Renal pelvis (tissue), 4 donors: Measurements from ENCODE around the gene TMEM97. TPM values are rescaled to one million over a fixed set of nuclear protein-coding genes. Genes with fewer than 3 reads are reported as not detected.
A peak's percentile ranks its signal among the peaks of the same experiment; 100 is the strongest.
"Not testable (repeated sequence)": the region's sequence is repeated elsewhere in the genome, so short reads cannot be mapped to it uniquely, and the experiment has no call there.

Source experiments
- DNase-seq: peaks from one replicate; pipeline ENCODE4 v3.0.0-alpha.2; 2013
- polyA plus RNA-seq, 3 donors: library from polyadenylated mRNA; unstranded; fragments of 120-200 nt; gene quantifications; one replicate each; pipeline ENCODE4 v1.2.1, GENCODE V29; 2013; ENCODE audit not compliant: insufficient read length in 3 of 3

TMEM97 gene
- polyA plus RNA-seq, 3 donors: 53.6 to 62.3 (median 54.4) TPM

GRCh38 chr17:28335201-28335958 lies 16.4 kb downstream of the TMEM97 start, which contains the start of the genes IFT20 and TNFAIP1:
Gene IFT20, minus strand, starts transcription at chr17:28335472. Its CDS starts 3,487 bp downstream, at chr17:28331985.
Gene TNFAIP1, plus strand, starts transcription at chr17:28335761. Its CDS starts 3,761 bp downstream, at chr17:28339522.
- DNase-seq: peak; percentile 100

GRCh38 chr17:28335959-28336871 lies 17.2 kb downstream of the TMEM97 start:
- DNase-seq: peak; percentile 89

GRCh38 chr17:28338056-28338768 lies 19.2 kb downstream of the TMEM97 start:
- no peak for DNase-seq

DNA sequence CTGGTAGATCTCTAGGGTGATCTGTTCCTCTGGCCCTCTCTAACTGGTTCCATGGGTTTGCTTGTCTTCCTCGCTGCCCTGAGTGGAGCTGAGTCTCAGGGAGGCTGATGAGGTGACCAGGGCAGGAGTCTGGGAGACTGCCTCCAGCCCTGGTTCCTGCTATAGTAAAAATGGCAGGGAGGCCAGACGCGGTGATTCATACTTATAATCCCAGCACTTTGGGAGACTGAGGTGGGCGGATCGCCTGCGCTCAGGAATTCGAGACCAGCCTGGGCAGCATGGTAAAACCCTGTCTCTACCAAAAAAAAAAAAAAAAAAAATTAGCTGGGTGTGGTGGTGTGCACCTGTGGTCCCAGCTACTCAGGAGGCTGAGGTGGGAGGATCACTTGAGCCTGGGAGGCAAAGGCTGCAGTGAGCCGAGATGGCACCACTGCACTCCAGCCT lies 19.8 kb downstream of the TMEM97 start:
- not testable (repeated sequence) for DNase-seq

- no peak for DNase-seq
Observed at GRCh38 chr17:28339431-28339830, 20.4 kb downstream of the TMEM97 start.

DNA sequence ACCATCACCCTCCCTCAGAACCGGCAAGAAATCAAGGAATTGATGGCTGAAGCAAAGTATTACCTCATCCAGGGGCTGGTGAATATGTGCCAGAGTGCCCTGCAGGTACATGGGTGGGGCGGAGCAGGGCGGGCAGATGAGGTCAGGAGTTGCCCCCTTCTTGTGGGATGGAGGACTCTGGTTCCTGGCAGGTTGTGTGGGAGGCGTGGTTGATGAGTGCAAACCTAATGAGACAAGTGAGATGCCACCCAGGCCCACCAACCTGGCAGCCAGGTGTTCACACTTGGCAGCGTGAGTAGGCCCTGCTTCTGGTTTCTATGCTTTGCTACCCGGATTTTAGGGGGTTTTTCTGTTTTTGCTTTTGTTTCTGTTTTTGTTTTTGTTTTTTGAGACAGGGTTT lies 21.4 kb downstream of the TMEM97 start:
- DNase-seq: no peak

DNA sequence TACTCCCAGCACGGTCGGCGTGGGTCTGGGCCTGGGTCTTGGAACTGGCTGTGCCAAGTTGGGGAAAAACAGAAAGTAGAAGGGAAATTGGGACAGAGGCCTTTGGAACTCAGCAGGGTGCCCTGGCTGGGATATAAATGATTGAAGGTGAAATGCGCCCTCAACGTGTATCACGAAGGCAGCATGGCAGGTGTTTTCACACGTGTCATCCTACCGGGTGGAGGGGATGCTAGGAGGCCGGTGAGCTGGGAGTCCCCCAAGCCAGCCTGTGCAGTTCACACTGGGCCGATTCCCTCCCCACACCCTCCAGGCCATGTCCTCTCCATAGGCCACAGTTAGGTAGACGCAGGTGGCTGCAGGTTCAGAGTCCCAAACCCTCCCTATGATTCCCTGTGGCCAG lies 22.5 kb downstream of the TMEM97 start:
- DNase-seq: no peak

GRCh38 chr17:28342313-28342712 lies 23.3 kb downstream of the TMEM97 start:
- DNase-seq: no peak

- DNase-seq: no peak
Observed at GRCh38 chr17:28343491-28343932, 24.5 kb downstream of the TMEM97 start.

DNA sequence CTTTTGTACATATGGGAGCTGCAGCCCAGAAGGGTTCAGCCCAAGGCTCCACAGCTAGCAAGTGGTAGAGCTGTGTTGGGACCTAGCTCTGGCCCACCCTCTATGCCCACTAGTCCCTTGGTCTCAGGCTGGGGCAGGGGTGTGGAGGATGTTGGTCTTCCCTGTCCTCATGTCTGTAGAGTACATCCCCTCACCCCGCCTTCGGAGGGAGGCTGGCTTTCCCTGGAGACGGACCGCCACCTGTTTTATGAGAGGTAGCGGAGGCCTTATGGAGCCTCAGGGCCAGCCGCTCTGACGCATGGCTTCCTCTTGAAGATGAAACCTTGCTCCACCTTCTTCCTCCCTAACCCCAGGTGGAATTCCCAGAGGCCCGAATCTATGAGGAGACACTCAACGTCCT lies 25.0 kb downstream of the TMEM97 start:
- no peak for DNase-seq

GRCh38 chr17:28344435-28344901 lies 25.5 kb downstream of the TMEM97 start:
- DNase-seq: no peak

DNA sequence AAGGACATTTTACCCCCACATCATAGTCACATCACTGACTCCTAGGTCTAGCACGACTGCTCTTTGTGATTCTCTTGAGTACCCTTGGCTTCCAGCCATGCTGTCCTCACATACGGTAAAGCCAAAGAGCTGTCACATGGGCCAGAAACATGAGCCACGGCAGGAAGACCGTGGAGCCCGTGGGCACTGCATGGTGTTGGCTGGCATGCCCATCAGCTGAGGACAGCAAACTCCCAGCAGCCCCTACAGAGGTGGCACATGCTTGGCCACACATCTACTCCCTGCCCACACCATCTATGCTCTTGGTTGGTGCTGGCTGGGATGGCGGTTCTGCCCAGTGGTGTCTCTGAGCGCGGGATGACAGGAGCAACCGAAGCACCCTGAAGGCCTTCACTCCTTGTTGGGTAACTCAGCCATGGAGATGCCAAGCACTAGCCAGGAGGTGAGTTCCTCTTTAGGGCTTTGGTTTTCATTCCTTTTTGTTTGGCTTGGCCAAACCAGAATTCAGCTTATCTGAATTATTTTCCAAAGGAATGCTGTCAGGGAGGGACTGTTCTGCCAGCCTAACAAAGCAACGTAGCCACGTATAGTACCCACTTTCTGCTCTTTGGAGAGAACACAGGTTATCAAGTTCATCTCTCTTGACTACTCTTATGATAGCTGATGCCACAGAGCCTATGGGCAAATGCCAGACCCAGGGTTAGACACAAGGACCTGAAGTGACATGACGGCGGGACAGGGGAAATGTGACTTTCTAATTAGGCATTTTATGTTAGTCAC lies 26.6 kb downstream of the TMEM97 start:
- DNase-seq: no peak

DNA sequence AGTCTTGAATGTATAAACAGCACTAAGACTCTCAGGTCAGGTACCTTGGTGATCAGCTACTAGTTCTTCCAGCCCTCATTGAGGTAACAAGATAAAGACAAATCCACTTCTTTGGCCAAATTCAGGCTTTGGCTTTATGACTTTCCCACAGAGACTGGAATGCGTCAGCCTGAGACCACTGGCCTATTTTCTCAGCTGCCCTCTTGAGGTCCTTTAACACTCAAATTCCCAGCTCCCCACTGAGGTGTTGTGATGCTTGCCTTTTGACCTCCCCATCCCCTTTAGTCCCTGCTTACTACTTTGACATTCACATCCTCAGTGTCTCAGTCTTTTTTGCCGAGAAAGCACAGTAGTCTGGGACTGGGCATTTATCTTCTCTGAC lies 27.2 kb downstream of the TMEM97 start:
- DNase-seq: no peak

GRCh38 chr17:28346746-28347246 lies 27.8 kb downstream of the TMEM97 start:
- DNase-seq: no peak

GRCh38 chr17:28347261-28347891 lies 28.4 kb downstream of the TMEM97 start:
- DNase-seq: no peak

GRCh38 chr17:28348979-28349378 lies 30.0 kb downstream of the TMEM97 start:
- no peak for DNase-seq

- no peak for DNase-seq
Observed at GRCh38 chr17:28350271-28350670, 31.3 kb downstream of the TMEM97 start.

- DNase-seq: peak; percentile 95
Observed at GRCh38 chr17:28357061-28357900, 38.3 kb downstream of the TMEM97 start, which contains the start of gene POLDIP2. Gene POLDIP2, minus strand, starts transcription at chr17:28357527. Its CDS starts 79 bp downstream, at chr17:28357448.

DNA sequence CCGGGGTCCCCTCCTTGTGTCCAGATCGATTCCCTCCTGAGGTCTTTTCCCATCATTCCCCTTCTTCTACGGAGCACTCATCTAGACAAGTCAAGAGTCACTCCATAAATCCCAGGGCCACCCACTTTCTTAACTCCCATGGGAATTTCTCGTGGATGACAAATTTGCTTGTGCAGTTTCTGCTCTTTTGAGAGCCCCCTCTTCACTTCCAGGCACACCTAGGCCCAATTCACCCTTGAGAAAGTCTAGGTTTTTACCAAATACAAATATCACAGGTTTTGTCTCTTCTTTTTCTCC lies 38.8 kb downstream of the TMEM97 start:
- no peak for DNase-seq
